OCI-LY3 (cell line): ENCODE measurements around the gene SNAPC4.

ENCODE experiments used
- EZH2phosphoT487 ChIP-seq: fragments of 200-600 bp; shearing (Covaris generic); IDR thresholded peaks from 2 replicates; pipeline ENCODE4 v1.6.1; 2018; ENCODE audit warnings: antibody characterized with exemption, mixed run types, low read depth
- TF ChIP-seq, protein P1 (sequence below): fragments of 200-600, 300-600 bp; sonication (generic); IDR thresholded peaks from 2 replicates; pipeline ENCODE4 v1.5.1; 2014; ENCODE audit warnings: antibody characterized with exemption, low read length, low read depth

DNA sequence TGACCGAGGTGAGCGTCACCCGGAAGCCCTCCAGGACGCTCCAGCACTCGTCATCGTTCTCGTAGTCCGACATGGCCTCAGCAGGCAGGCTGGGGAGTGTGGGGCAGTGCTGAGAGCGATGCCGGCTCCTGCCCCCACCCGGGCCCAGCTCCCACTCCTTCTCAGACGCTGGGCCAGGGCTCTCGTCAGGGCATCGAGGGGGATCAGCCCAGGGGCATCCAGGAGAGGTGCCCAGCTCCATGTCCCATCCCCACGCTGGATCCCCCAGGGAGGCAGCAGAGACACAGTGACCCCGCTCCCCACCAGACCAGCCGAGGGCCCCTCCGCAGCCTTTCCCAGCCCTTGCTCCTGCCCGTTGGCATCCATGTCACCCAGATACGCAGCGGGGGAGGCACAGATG lies 28.0 kb downstream of the SNAPC4 start:
- TF ChIP-seq, protein P1, sequence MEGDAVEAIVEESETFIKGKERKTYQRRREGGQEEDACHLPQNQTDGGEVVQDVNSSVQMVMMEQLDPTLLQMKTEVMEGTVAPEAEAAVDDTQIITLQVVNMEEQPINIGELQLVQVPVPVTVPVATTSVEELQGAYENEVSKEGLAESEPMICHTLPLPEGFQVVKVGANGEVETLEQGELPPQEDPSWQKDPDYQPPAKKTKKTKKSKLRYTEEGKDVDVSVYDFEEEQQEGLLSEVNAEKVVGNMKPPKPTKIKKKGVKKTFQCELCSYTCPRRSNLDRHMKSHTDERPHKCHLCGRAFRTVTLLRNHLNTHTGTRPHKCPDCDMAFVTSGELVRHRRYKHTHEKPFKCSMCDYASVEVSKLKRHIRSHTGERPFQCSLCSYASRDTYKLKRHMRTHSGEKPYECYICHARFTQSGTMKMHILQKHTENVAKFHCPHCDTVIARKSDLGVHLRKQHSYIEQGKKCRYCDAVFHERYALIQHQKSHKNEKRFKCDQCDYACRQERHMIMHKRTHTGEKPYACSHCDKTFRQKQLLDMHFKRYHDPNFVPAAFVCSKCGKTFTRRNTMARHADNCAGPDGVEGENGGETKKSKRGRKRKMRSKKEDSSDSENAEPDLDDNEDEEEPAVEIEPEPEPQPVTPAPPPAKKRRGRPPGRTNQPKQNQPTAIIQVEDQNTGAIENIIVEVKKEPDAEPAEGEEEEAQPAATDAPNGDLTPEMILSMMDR = no peak
- no peak for TF ChIP-seq EZH2phosphoT487
